GM12873 (cell line): ENCODE data around the gene PPP4R3A.

ENCODE experiments used
- CTCF ChIP-seq: IDR thresholded peaks from 2 replicates; pipeline ENCODE4 v1.5.1; 2012; ENCODE audit warnings: low read depth, mild to moderate bottlenecking, moderate library complexity, low read length, control low read depth; ENCODE audit not compliant: insufficient read depth; ENCODE audit errors: missing control alignments

Gene PPP4R3A

GRCh38 chr14:91515979-91516378 is 5.9 kb upstream of the PPP4R3A start:
- TF ChIP-seq CTCF = no peak

GRCh38 chr14:91511043-91511383 is 903 bp upstream of the PPP4R3A start:
- no peak for TF ChIP-seq CTCF

GRCh38 chr14:91509878-91510170 is 286 bp downstream of the PPP4R3A start:
- TF ChIP-seq CTCF = no peak

GRCh38 chr14:91509083-91509877 is 830 bp downstream of the PPP4R3A start:
- TF ChIP-seq CTCF = no peak

- no peak for TF ChIP-seq CTCF
These were observed 2.0 kb downstream of the PPP4R3A start for GRCh38 chr14:91508105-91508504.

- TF ChIP-seq CTCF = no peak
These were observed 3.9 kb downstream of the PPP4R3A start for GRCh38 chr14:91506226-91506625.

GRCh38 chr14:91503000-91503504 is 7.1 kb downstream of the PPP4R3A start:
- TF ChIP-seq CTCF = no peak
